Ishikawa (cell line): Measurements from ENCODE around the gene TAAR2.

Source experiments
- CEBPB ChIP-seq: IDR thresholded peaks from 2 replicates; pipeline ENCODE4 v1.6.1; 2012
- CREB1 ChIP-seq: IDR thresholded peaks from 2 replicates; pipeline ENCODE4 v1.6.1; 2012; ENCODE audit warnings: low read depth
- EGR1 ChIP-seq: IDR thresholded peaks from 2 replicates; pipeline ENCODE4 v1.6.1; 2012
- EP300 ChIP-seq: IDR thresholded peaks from 2 replicates; pipeline ENCODE4 v1.6.1; 2012; ENCODE audit warnings: borderline replicate concordance
- FOXM1 ChIP-seq: IDR thresholded peaks from 2 replicates; pipeline ENCODE4 v1.6.1; 2012; ENCODE audit warnings: low read depth, borderline replicate concordance
- NFIC ChIP-seq: IDR thresholded peaks from 2 replicates; pipeline ENCODE4 v1.6.1; 2012
- RAD21 ChIP-seq: IDR thresholded peaks from 2 replicates; pipeline ENCODE4 v1.6.1; 2012; ENCODE audit warnings: low read depth
- REST ChIP-seq: IDR thresholded peaks from 2 replicates; pipeline ENCODE4 v1.6.1; 2012; ENCODE audit warnings: low read depth, mild to moderate bottlenecking
- TAF1 ChIP-seq: IDR thresholded peaks from 2 replicates; pipeline ENCODE4 v1.6.1; 2012; ENCODE audit warnings: low read depth, mild to moderate bottlenecking
- TCF12 ChIP-seq: IDR thresholded peaks from 2 replicates; pipeline ENCODE4 v1.6.1; 2012; ENCODE audit warnings: low read depth
- TEAD4 ChIP-seq: IDR thresholded peaks from 2 replicates; pipeline ENCODE4 v1.6.1; 2012
- YY1 ChIP-seq: IDR thresholded peaks from 2 replicates; pipeline ENCODE4 v1.6.1; 2012; ENCODE audit warnings: low read depth
- ZBTB7A ChIP-seq: IDR thresholded peaks from 2 replicates; pipeline ENCODE4 v1.6.1; 2012; ENCODE audit warnings: low read depth
- TF ChIP-seq, protein P1 (sequence below): IDR thresholded peaks from 2 replicates; pipeline ENCODE4 v1.6.1; 2012
- TF ChIP-seq, protein P2 (sequence below): IDR thresholded peaks from 2 replicates; pipeline ENCODE4 v1.6.1; 2012

Gene TAAR2

DNA sequence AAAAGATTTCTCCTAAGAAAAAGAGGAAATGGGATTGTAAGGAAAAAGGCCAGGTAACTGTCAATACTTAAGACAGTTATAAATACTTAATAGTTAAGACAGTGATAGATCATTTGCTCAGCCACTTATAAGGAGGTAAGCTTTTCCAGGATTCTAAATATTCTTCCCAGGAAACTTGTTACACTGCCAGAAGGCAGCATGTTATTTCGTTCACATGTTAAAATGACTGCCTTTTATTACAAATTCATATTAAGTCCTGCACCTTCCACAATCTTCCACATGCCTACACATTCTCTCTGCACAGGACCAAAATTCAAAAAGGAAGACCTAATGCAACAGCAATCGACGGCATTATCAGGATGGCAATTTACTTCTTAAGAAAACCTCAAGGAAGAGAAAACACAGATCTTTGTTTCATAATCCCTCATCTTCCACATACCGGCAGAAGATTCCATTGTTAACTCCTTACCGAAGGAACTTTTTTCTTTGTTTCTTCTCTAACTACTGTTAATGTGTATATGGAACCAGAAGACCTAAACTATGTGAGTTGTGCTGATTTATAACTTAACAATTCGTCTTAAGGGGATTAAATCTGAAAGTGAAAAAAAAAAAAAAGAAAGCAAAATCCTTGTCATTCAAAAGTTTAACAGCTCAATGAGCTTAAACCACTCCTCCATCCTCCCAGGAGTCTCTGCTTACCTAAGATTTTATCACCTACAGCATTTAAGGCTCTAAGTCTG lies 799 bp downstream of the TAAR2 start:
- TF ChIP-seq TEAD4 (no peak), CEBPB (no peak), EGR1 (no peak), RAD21 (no peak)

GRCh38 chr6:132616677-132617076 lies 7.4 kb downstream of the TAAR2 start:
- no peak for TF ChIP-seq TEAD4
- no peak for TF ChIP-seq TAF1
- TF ChIP-seq CEBPB: no peak

DNA sequence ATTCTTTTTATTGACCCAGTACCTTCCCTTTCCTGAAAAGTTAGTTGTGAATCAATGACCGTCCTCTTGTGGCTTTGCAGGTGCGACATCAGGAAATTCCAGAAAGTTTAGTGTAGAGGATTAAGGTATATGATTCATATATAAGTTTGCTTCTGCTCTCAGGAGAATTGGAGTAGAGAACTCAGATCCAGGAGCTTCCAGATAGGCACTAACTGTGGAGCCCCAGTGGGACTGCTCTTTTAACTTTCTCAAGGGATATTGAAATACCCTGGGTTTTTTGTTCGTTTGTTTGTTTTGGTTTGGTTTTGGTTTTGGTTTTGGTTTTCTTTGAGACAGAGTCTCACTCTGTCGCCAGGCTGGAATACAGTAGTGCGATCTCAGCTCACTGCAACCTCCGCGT lies 9.5 kb downstream of the TAAR2 start:
- TF ChIP-seq RAD21: no peak
- TF ChIP-seq TCF12: no peak
- TF ChIP-seq REST: no peak
- TF ChIP-seq, protein P1, sequence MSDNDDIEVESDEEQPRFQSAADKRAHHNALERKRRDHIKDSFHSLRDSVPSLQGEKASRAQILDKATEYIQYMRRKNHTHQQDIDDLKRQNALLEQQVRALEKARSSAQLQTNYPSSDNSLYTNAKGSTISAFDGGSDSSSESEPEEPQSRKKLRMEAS: no peak
- no peak for TF ChIP-seq ZBTB7A
- TF ChIP-seq TAF1: no peak
- TF ChIP-seq CREB1: no peak
- no peak for TF ChIP-seq NFIC
- no peak for TF ChIP-seq CEBPB
- TF ChIP-seq TEAD4: no peak
- no peak for TF ChIP-seq EGR1
- TF ChIP-seq, protein P2, sequence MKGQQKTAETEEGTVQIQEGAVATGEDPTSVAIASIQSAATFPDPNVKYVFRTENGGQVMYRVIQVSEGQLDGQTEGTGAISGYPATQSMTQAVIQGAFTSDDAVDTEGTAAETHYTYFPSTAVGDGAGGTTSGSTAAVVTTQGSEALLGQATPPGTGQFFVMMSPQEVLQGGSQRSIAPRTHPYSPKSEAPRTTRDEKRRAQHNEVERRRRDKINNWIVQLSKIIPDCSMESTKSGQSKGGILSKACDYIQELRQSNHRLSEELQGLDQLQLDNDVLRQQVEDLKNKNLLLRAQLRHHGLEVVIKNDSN: no peak
- TF ChIP-seq FOXM1: no peak
- TF ChIP-seq EP300: no peak
- TF ChIP-seq YY1: no peak

GRCh38 chr6:132612449-132613108 lies 11.5 kb downstream of the TAAR2 start:
- TF ChIP-seq EP300 (no peak), ZBTB7A (no peak), TCF12 (no peak), CREB1 (no peak), RAD21 (no peak), EGR1 (no peak), FOXM1 (no peak), CEBPB (no peak), TEAD4 (no peak), REST (no peak), NFIC (no peak), TAF1 (no peak), YY1 (no peak)
- TF ChIP-seq, protein P2: no peak
- TF ChIP-seq, protein P1: no peak

DNA sequence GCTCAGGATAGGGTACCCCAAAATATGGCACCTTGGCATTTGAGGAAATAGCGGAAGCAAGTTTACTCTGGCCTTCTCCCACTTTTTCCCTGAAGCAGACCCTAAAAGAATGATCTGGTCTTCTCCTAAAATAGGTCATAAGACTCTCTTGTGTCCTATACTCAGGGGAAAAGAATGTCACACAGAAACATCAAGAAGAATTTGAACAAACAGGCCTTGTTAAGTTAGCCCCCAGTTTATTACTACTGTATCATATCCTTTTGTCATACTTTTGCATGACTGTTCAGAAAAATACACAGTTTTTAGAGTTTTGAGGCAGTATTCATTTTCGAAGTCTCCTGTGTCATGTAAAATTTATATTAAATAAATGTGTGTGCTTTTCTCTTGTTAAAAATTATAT lies 12.5 kb downstream of the TAAR2 start:
- TF ChIP-seq TAF1: no peak
- no peak for TF ChIP-seq REST
